Endometrial microvascular endothelial cells (primary cell): ENCODE data around the gene OR4Q3. TPM values are rescaled to one million over a fixed set of nuclear protein-coding genes. Genes with fewer than 3 reads are reported as not detected.
"Not testable (repeated sequence)": the region's sequence is repeated elsewhere in the genome, so short reads cannot be mapped to it uniquely, and the experiment has no call there.

ENCODE experiments used
- in situ Hi-C: cut with HindIII; loops from 2 replicates; pipeline ENCODE4 v1.10.0; 2017; ENCODE audit warnings: low sequenced_read_pairs, low pct_unique_long_range_greater_than_20kb; ENCODE audit errors: inconsistent ontology term
- total RNA-seq: library from RNA; depleted of rRNA; stranded (reverse); fragments of >200 nt; gene quantifications from one replicate; pipeline ENCODE4 v1.2.3, GENCODE V29; 2015; ENCODE audit errors: inconsistent ontology term

Gene OR4Q3
- not detected for total RNA-seq

GRCh38 chr14:19743256-19743655 is at the start of gene OR4Q3:
OR4Q3 (plus strand) TSS chr14:19743571.
- in situ Hi-C loops = no loop called here

GRCh38 chr14:19729359-19729758 is 14.0 kb upstream of the OR4Q3 start:
- in situ Hi-C loops = no loop called here

GRCh38 chr14:19729763-19730162 is 13.6 kb upstream of the OR4Q3 start:
- in situ Hi-C loops = no loop called here

GRCh38 chr14:19733893-19734292 is 9.5 kb upstream of the OR4Q3 start:
- in situ Hi-C loops = not testable (repeated sequence)

- in situ Hi-C loops = not testable (repeated sequence)
Observed at GRCh38 chr14:19752316-19752715, 8.9 kb downstream of the OR4Q3 start.

- in situ Hi-C loops = no loop called here
Observed at GRCh38 chr14:19754172-19754571, 10.8 kb downstream of the OR4Q3 start.

- in situ Hi-C loops = not testable (repeated sequence)
Observed at GRCh38 chr14:19771491-19771890, 28.1 kb downstream of the OR4Q3 start.

- in situ Hi-C loops = no loop called here
Observed at GRCh38 chr14:19771895-19772430, 28.6 kb downstream of the OR4Q3 start.

GRCh38 chr14:19772454-19772853 is 29.1 kb downstream of the OR4Q3 start:
- in situ Hi-C loops = not testable (repeated sequence)

- in situ Hi-C loops = not testable (repeated sequence)
Observed at GRCh38 chr14:19773204-19773603, 29.8 kb downstream of the OR4Q3 start, which contains the start of gene OR4M1. OR4M1 (plus strand) TSS chr14:19773504; CDS start chr14:19780323, 6,819 bp downstream.

- in situ Hi-C loops = no loop called here
Observed at GRCh38 chr14:19775587-19775986, 32.2 kb downstream of the OR4Q3 start.

- in situ Hi-C loops = not testable (repeated sequence)
Observed at GRCh38 chr14:19785848-19786247, 42.5 kb downstream of the OR4Q3 start.

GRCh38 chr14:19787318-19787717 is 43.9 kb downstream of the OR4Q3 start:
- in situ Hi-C loops = not testable (repeated sequence)

GRCh38 chr14:19788150-19788549 is 44.8 kb downstream of the OR4Q3 start:
- in situ Hi-C loops = not testable (repeated sequence)

- in situ Hi-C loops = not testable (repeated sequence)
Observed at GRCh38 chr14:19796520-19797108, 53.2 kb downstream of the OR4Q3 start.

Other genes with a start within 250 kb of the OR4Q3 start
- not detected for gene OR11H2, start 29.7 kb upstream of the OR4Q3 start, total RNA-seq
- not detected for gene OR4M1, start 29.9 kb downstream of the OR4Q3 start, total RNA-seq
- not detected for gene OR4N2, start 60.2 kb downstream of the OR4Q3 start, total RNA-seq
- not detected for gene OR4K2, start 131.6 kb downstream of the OR4Q3 start, total RNA-seq
- gene OR4K5, start 177.0 kb downstream of the OR4Q3 start, total RNA-seq = not detected
- not detected for gene OR4K1, start 187.3 kb downstream of the OR4Q3 start, total RNA-seq
- not detected for gene OR4K15, start 232.0 kb downstream of the OR4Q3 start, total RNA-seq